Trophoblast cell (in vitro differentiated cells and primary cell): ENCODE results near the gene FCN3.
A peak's percentile ranks its signal among the peaks of the same experiment; 100 is the strongest.

Source experiments
- DNase-seq, 2 donors: peaks; one replicate each; pipeline ENCODE4 v3.0.0-alpha.2; 2016
- H2AFZ ChIP-seq: 2 replicates; pipeline ENCODE4 v1.6.1; 2013; ENCODE audit warnings: low read length, moderate library complexity, mild to moderate bottlenecking; ENCODE audit not compliant: insufficient read depth, poor library complexity
- H2AK5ac ChIP-seq: 2 replicates; pipeline ENCODE4 v1.6.1; 2013; ENCODE audit warnings: mild to moderate bottlenecking, low read length
- H2BK120ac ChIP-seq: 2 replicates; pipeline ENCODE4 v1.6.1; 2013; ENCODE audit warnings: low read length, mild to moderate bottlenecking, moderate library complexity; ENCODE audit not compliant: insufficient read depth, poor library complexity
- H2BK12ac ChIP-seq: 2 replicates; pipeline ENCODE4 v1.6.1; 2013; ENCODE audit warnings: mild to moderate bottlenecking, low read length, moderate library complexity
- H2BK5ac ChIP-seq: 2 replicates; pipeline ENCODE4 v1.6.1; 2013; ENCODE audit warnings: low read length, low read depth, moderate library complexity, mild to moderate bottlenecking; ENCODE audit not compliant: poor library complexity
- H3K14ac ChIP-seq: 2 replicates; pipeline ENCODE4 v1.6.1; 2013; ENCODE audit warnings: mild to moderate bottlenecking, low read length
- H3K18ac ChIP-seq: 2 replicates; pipeline ENCODE4 v1.6.1; 2013; ENCODE audit warnings: mild to moderate bottlenecking, low read length
- H3K23ac ChIP-seq: 2 replicates; pipeline ENCODE4 v1.6.1; 2013; ENCODE audit warnings: low read length
- H3K27ac ChIP-seq: 2 replicates; pipeline ENCODE4 v1.5.1; 2013; ENCODE audit warnings: low read depth, mild to moderate bottlenecking, inconsistent platforms, low read length, moderate library complexity
- H3K27me3 ChIP-seq: 2 replicates; pipeline ENCODE4 v1.6.1; 2013; ENCODE audit warnings: inconsistent platforms, mild to moderate bottlenecking, low read length, moderate library complexity; ENCODE audit not compliant: insufficient read depth
- H3K36me3 ChIP-seq, 2 experiments: 1 replicate in 1 of 2; 2 replicates in 1 of 2; pipeline ENCODE4 v1.6.1; 2013; ENCODE audit warnings: low read length in 2 of 2, mild to moderate bottlenecking in 2 of 2, moderate library complexity in 1 of 2; ENCODE audit not compliant: insufficient read depth in 2 of 2, control insufficient read depth in 1 of 2
- H3K4ac ChIP-seq: 2 replicates; pipeline ENCODE4 v1.6.1; 2013; ENCODE audit warnings: low read depth, mild to moderate bottlenecking, low read length, moderate library complexity
- H3K4me1 ChIP-seq, 2 experiments: 1 replicate in 1 of 2; 2 replicates in 1 of 2; pipeline ENCODE4 v1.6.1; 2013; ENCODE audit warnings: low read length in 2 of 2, mild to moderate bottlenecking in 2 of 2, moderate library complexity in 1 of 2; ENCODE audit not compliant: insufficient read depth in 2 of 2, control insufficient read depth in 1 of 2
- H3K4me2 ChIP-seq: 2 replicates; pipeline ENCODE4 v1.6.1; 2013; ENCODE audit warnings: inconsistent platforms, mild to moderate bottlenecking, low read length, moderate library complexity
- H3K4me3 ChIP-seq: 2 replicates; pipeline ENCODE4 v1.5.1; 2013; ENCODE audit warnings: mild to moderate bottlenecking, low read depth, low read length, inconsistent platforms
- H3K79me1 ChIP-seq: one replicate; pipeline ENCODE4 v1.6.1; 2013; ENCODE audit warnings: low read length
- H3K79me2 ChIP-seq: 2 replicates; pipeline ENCODE4 v1.6.1; 2013; ENCODE audit warnings: low read length, mild to moderate bottlenecking; ENCODE audit not compliant: control insufficient read depth, insufficient read depth, poor library complexity
- H3K9ac ChIP-seq: 2 replicates; pipeline ENCODE4 v1.6.1; 2013; ENCODE audit warnings: mild to moderate bottlenecking, low read length
- H3K9me3 ChIP-seq: 2 replicates; pipeline ENCODE4 v1.6.1; 2013; ENCODE audit warnings: low read depth, mild to moderate bottlenecking, control low read depth, inconsistent platforms, low read length; ENCODE audit not compliant: insufficient read depth
- H4K12ac ChIP-seq: 2 replicates; pipeline ENCODE4 v1.6.1; 2013; ENCODE audit warnings: low read depth, mild to moderate bottlenecking, low read length, moderate library complexity
- H4K8ac ChIP-seq: 2 replicates; pipeline ENCODE4 v1.6.1; 2013; ENCODE audit warnings: low read depth, mild to moderate bottlenecking, low read length, moderate library complexity
- H4K91ac ChIP-seq: one replicate; pipeline ENCODE4 v1.6.1; 2013; ENCODE audit warnings: low read depth, mild to moderate bottlenecking, low read length, moderate library complexity
- WGBS: extraction: QIAGEN DNeasy Blood & Tissue Kit; methylation state at CpG from one replicate; pipeline ENCODE4 v1.1.7; 2013; ENCODE audit warnings: missing lambda C conversion rate; ENCODE audit not compliant: insufficient read length, insufficient coverage; ENCODE audit errors: extremely low coverage; 5-methylcytosine and 5-hydroxymethylcytosine counted together

The FCN3 gene

GRCh38 chr1:27359822-27360158 is 14.8 kb downstream of the FCN3 start:
- no peak overlapping the region for H4K8ac ChIP-seq
- no peak overlapping the region for H3K4ac ChIP-seq
- no peak overlapping the region for H2BK12ac ChIP-seq
- H3K18ac ChIP-seq: no peak overlapping the region
- whole genome bisulfite sequencing: no CpG with 5 or more reads among the region's 9 CpGs
- peak overlapping the region; percentile 35 for H3K4me3 ChIP-seq
- H3K9me3 ChIP-seq: peaks cover 11% of the 10 kb centered on the region
- H3K79me2 ChIP-seq: no peaks in the 10 kb centered on the region
- no peak overlapping the region for H2BK5ac ChIP-seq
- H3K4me1 ChIP-seq: peaks cover 16 to 19% of the 10 kb centered on the region in 2 experiments
- H3K23ac ChIP-seq: no peak overlapping the region
- no peak overlapping the region for H4K12ac ChIP-seq
- H3K27ac ChIP-seq: no peak overlapping the region
- no peak for DNase-seq
- H3K27me3 ChIP-seq: peaks cover 18% of the 10 kb centered on the region
- no peak overlapping the region for H4K91ac ChIP-seq
- no peak overlapping the region for H3K9ac ChIP-seq
- no peak overlapping the region for H2BK120ac ChIP-seq
- peak overlapping the region; percentile 77 for H3K4me2 ChIP-seq
- peaks cover 2% of the 10 kb centered on the region for H3K79me1 ChIP-seq
- H2AFZ ChIP-seq: no peak overlapping the region
- H3K14ac ChIP-seq: no peak overlapping the region
- no peak overlapping the region for H2AK5ac ChIP-seq
- H3K36me3 ChIP-seq: peaks cover 6 to 24% of the 10 kb centered on the region in 2 experiments

GRCh38 chr1:27358928-27359313 is 15.7 kb downstream of the FCN3 start:
- Histone ChIP-seq H3K18ac (no peak overlapping the region), H3K9me3 (peaks cover 8% of the 10 kb centered on the region), H2BK5ac (no peak overlapping the region), H2AFZ (no peak overlapping the region), H4K12ac (no peak overlapping the region), H3K9ac (no peak overlapping the region), H3K27me3 (peaks cover 18% of the 10 kb centered on the region), H3K14ac (no peak overlapping the region), H3K4ac (no peak overlapping the region), H2BK120ac (no peak overlapping the region), H3K4me3 (no peak overlapping the region), H2AK5ac (no peak overlapping the region), H3K23ac (no peak overlapping the region), H3K4me1 (peaks cover 8 to 10% of the 10 kb centered on the region in 2 experiments), H3K36me3 (peaks cover 6 to 24% of the 10 kb centered on the region in 2 experiments), H3K79me1 (no peaks in the 10 kb centered on the region), H3K27ac (no peak overlapping the region), H4K91ac (no peak overlapping the region), H2BK12ac (no peak overlapping the region), H3K79me2 (no peaks in the 10 kb centered on the region), H3K4me2 (no peak overlapping the region), H4K8ac (no peak overlapping the region)
- no CpG with 5 or more reads among the region's 5 CpGs for WGBS
- DNase-seq: no peak

- no peak overlapping the region for H4K12ac ChIP-seq
- H4K8ac ChIP-seq: no peak overlapping the region
- no peak overlapping the region for H2BK12ac ChIP-seq
- no peak overlapping the region for H2AK5ac ChIP-seq
- peaks cover 8 to 9% of the 10 kb centered on the region in 2 experiments for H3K4me1 ChIP-seq
- H3K9ac ChIP-seq: no peak overlapping the region
- peaks cover 18% of the 10 kb centered on the region for H3K27me3 ChIP-seq
- peaks cover 8% of the 10 kb centered on the region for H3K9me3 ChIP-seq
- H3K27ac ChIP-seq: no peak overlapping the region
- H2AFZ ChIP-seq: no peak overlapping the region
- no peak overlapping the region for H3K14ac ChIP-seq
- no peak overlapping the region for H2BK5ac ChIP-seq
- no peak overlapping the region for H3K23ac ChIP-seq
- H3K18ac ChIP-seq: no peak overlapping the region
- peaks cover 6 to 23% of the 10 kb centered on the region in 2 experiments for H3K36me3 ChIP-seq
- no peaks in the 10 kb centered on the region for H3K79me1 ChIP-seq
- H3K79me2 ChIP-seq: no peaks in the 10 kb centered on the region
- WGBS: no CpG with 5 or more reads among the region's 21 CpGs
- no peak overlapping the region for H4K91ac ChIP-seq
- no peak overlapping the region for H3K4me2 ChIP-seq
- no peak overlapping the region for H3K4me3 ChIP-seq
- no peak overlapping the region for H3K4ac ChIP-seq
- H2BK120ac ChIP-seq: no peak overlapping the region
- DNase-seq: no peak
These were observed 16.3 kb downstream of the FCN3 start for GRCh38 chr1:27358038-27358927.

- peaks cover 8 to 9% of the 10 kb centered on the region in 2 experiments for H3K4me1 ChIP-seq
- H2AK5ac ChIP-seq: no peak overlapping the region
- H3K79me1 ChIP-seq: no peaks in the 10 kb centered on the region
- no peak overlapping the region for H3K27ac ChIP-seq
- no peak overlapping the region for H3K4me3 ChIP-seq
- H4K8ac ChIP-seq: no peak overlapping the region
- peaks cover 7% of the 10 kb centered on the region for H3K9me3 ChIP-seq
- peak overlapping the region; percentile 5 for H2AFZ ChIP-seq
- no peak overlapping the region for H3K9ac ChIP-seq
- H3K27me3 ChIP-seq: peaks cover 18% of the 10 kb centered on the region
- no peak overlapping the region for H4K12ac ChIP-seq
- H4K91ac ChIP-seq: no peak overlapping the region
- no peak overlapping the region for H2BK5ac ChIP-seq
- no peak overlapping the region for H3K18ac ChIP-seq
- H3K36me3 ChIP-seq: peaks cover 6 to 24% of the 10 kb centered on the region in 2 experiments
- DNase-seq: peak; percentile 66 to 80
- H3K14ac ChIP-seq: no peak overlapping the region
- H3K4me2 ChIP-seq: peak overlapping the region; percentile 32
- H3K23ac ChIP-seq: no peak overlapping the region
- no CpG with 5 or more reads among the region's 40 CpGs for WGBS
- no peak overlapping the region for H3K4ac ChIP-seq
- no peak overlapping the region for H2BK12ac ChIP-seq
- no peak overlapping the region for H2BK120ac ChIP-seq
- H3K79me2 ChIP-seq: no peaks in the 10 kb centered on the region
These were observed 17.2 kb downstream of the FCN3 start for GRCh38 chr1:27357281-27358037.
